Effector memory CD4-positive, alpha-beta T cell (primary cell): ENCODE data around the gene ELOVL7.
A peak's percentile ranks its signal among the peaks of the same experiment; 100 is the strongest.
"Not testable (repeated sequence)": the region's sequence is repeated elsewhere in the genome, so short reads cannot be mapped to it uniquely, and the experiment has no call there.

Source experiments
- DNase-seq, 3 donors: peaks; one replicate each; pipeline ENCODE4 v3.0.0-alpha.2; 2020
- H3K27ac ChIP-seq: 2 replicates; pipeline ENCODE4 v1.7.0; 2013; ENCODE audit warnings: mild to moderate bottlenecking, low read length, moderate library complexity; ENCODE audit not compliant: insufficient read depth, poor library complexity, severe bottlenecking
- H3K27me3 ChIP-seq: replicated peaks from 2 replicates; pipeline ENCODE4 v1.7.0; 2013; ENCODE audit warnings: mild to moderate bottlenecking, low read length; ENCODE audit not compliant: insufficient read depth, control insufficient read depth, poor library complexity, severe bottlenecking
- H3K36me3 ChIP-seq: 2 replicates; pipeline ENCODE4 v1.7.0; 2013; ENCODE audit warnings: mild to moderate bottlenecking, low read length, moderate library complexity; ENCODE audit not compliant: control insufficient read depth, insufficient read depth
- H3K4me1 ChIP-seq: 2 replicates; pipeline ENCODE4 v1.7.0; 2013; ENCODE audit warnings: low read length, mild to moderate bottlenecking; ENCODE audit not compliant: control insufficient read depth, insufficient read depth, poor library complexity, severe bottlenecking
- H3K4me3 ChIP-seq: 2 replicates; pipeline ENCODE4 v1.7.0; 2013; ENCODE audit warnings: low read length, low read depth, mild to moderate bottlenecking; ENCODE audit not compliant: insufficient read depth, poor library complexity, severe bottlenecking
- H3K9me3 ChIP-seq: 2 replicates; pipeline ENCODE4 v1.7.0; 2013; ENCODE audit warnings: mild to moderate bottlenecking, low read length, moderate library complexity; ENCODE audit not compliant: control insufficient read depth

The ELOVL7 gene

GRCh38 chr5:60860572-60860971 lies 16.5 kb upstream of the ELOVL7 start:
- H3K9me3 ChIP-seq, H3K27ac ChIP-seq: not testable (repeated sequence)

GRCh38 chr5:60856066-60856465 lies 12.0 kb upstream of the ELOVL7 start:
- Histone ChIP-seq H3K27ac (no peak overlapping the region), H3K4me3 (no peak overlapping the region), H3K4me1 (no peaks in the 10 kb centered on the region), H3K9me3 (no peaks in the 10 kb centered on the region), H3K27me3 (no peaks in the 10 kb centered on the region), H3K36me3 (no peaks in the 10 kb centered on the region)
- DNase-seq: no peak

More at GRCh38 chr5:60860572-60860971, 16.5 kb upstream of the ELOVL7 start:
- not testable (repeated sequence) for H3K36me3 ChIP-seq, DNase-seq, H3K27me3 ChIP-seq, H3K4me1 ChIP-seq, H3K4me3 ChIP-seq

GRCh38 chr5:60852940-60853339 lies 8.9 kb upstream of the ELOVL7 start:
- DNase-seq: no peak
- no peaks in the 10 kb centered on the region for H3K36me3 ChIP-seq
- no peaks in the 10 kb centered on the region for H3K4me1 ChIP-seq
- H3K4me3 ChIP-seq: no peak overlapping the region
- no peaks in the 10 kb centered on the region for H3K27me3 ChIP-seq
- H3K27ac ChIP-seq: no peak overlapping the region
- no peaks in the 10 kb centered on the region for H3K9me3 ChIP-seq

GRCh38 chr5:60852317-60852716 lies 8.2 kb upstream of the ELOVL7 start:
- Histone ChIP-seq H3K36me3 (no peaks in the 10 kb centered on the region), H3K4me3 (no peak overlapping the region), H3K27me3 (no peaks in the 10 kb centered on the region), H3K4me1 (no peaks in the 10 kb centered on the region), H3K27ac (no peak overlapping the region), H3K9me3 (no peaks in the 10 kb centered on the region)
- no peak for DNase-seq

GRCh38 chr5:60851626-60852025 lies 7.6 kb upstream of the ELOVL7 start:
- Histone ChIP-seq H3K27me3 (no peaks in the 10 kb centered on the region), H3K9me3 (no peaks in the 10 kb centered on the region), H3K4me3 (no peak overlapping the region), H3K27ac (no peak overlapping the region), H3K36me3 (no peaks in the 10 kb centered on the region), H3K4me1 (no peaks in the 10 kb centered on the region)
- DNase-seq: no peak

GRCh38 chr5:60846298-60846697 lies 2.2 kb upstream of the ELOVL7 start:
- Histone ChIP-seq H3K4me3 (no peak overlapping the region), H3K27ac (no peak overlapping the region), H3K27me3 (peaks cover 23% of the 10 kb centered on the region), H3K9me3 (no peaks in the 10 kb centered on the region), H3K4me1 (no peaks in the 10 kb centered on the region), H3K36me3 (no peaks in the 10 kb centered on the region)
- no peak for DNase-seq

GRCh38 chr5:60843386-60843935 lies 608 bp downstream of the ELOVL7 start:
- no peak for DNase-seq
- H3K4me3 ChIP-seq: peak overlapping the region; percentile 47
- H3K36me3 ChIP-seq: no peaks in the 10 kb centered on the region
- H3K4me1 ChIP-seq: no peaks in the 10 kb centered on the region
- no peak overlapping the region for H3K27ac ChIP-seq
- H3K27me3 ChIP-seq: peaks cover 23% of the 10 kb centered on the region
- no peaks in the 10 kb centered on the region for H3K9me3 ChIP-seq

- H3K4me1 ChIP-seq: no peaks in the 10 kb centered on the region
- no peak for DNase-seq
- H3K4me3 ChIP-seq: no peak overlapping the region
- H3K9me3 ChIP-seq: no peaks in the 10 kb centered on the region
- H3K27ac ChIP-seq: no peak overlapping the region
- peaks cover 23% of the 10 kb centered on the region for H3K27me3 ChIP-seq
- H3K36me3 ChIP-seq: no peaks in the 10 kb centered on the region
Observed at GRCh38 chr5:60842871-60843385, 1.1 kb downstream of the ELOVL7 start.

- Histone ChIP-seq H3K9me3 (no peaks in the 10 kb centered on the region), H3K27ac (no peak overlapping the region), H3K4me1 (no peaks in the 10 kb centered on the region), H3K27me3 (peaks cover 23% of the 10 kb centered on the region), H3K4me3 (no peak overlapping the region), H3K36me3 (no peaks in the 10 kb centered on the region)
- no peak for DNase-seq
Observed at GRCh38 chr5:60841361-60841760, 2.7 kb downstream of the ELOVL7 start.

- no peaks in the 10 kb centered on the region for H3K4me1 ChIP-seq
- no peaks in the 10 kb centered on the region for H3K27me3 ChIP-seq
- no peaks in the 10 kb centered on the region for H3K9me3 ChIP-seq
- H3K27ac ChIP-seq: no peak overlapping the region
- no peaks in the 10 kb centered on the region for H3K36me3 ChIP-seq
- no peak for DNase-seq
- no peak overlapping the region for H3K4me3 ChIP-seq
Observed at GRCh38 chr5:60836131-60836530, 7.9 kb downstream of the ELOVL7 start.
